OCI-M2 (cell line): Measurements from ENCODE around the gene ATAD5.
A peak's percentile ranks its signal among the peaks of the same experiment; 100 is the strongest.
"Not testable (repeated sequence)": the region's sequence is repeated elsewhere in the genome, so short reads cannot be mapped to it uniquely, and the experiment has no call there.

Source experiments
- DNase-seq: peaks from one replicate; lab custom pipeline; 2025; ENCODE audit not compliant: unreplicated experiment; lab: John Stamatoyannopoulos, UW

ATAD5 gene, protein sequence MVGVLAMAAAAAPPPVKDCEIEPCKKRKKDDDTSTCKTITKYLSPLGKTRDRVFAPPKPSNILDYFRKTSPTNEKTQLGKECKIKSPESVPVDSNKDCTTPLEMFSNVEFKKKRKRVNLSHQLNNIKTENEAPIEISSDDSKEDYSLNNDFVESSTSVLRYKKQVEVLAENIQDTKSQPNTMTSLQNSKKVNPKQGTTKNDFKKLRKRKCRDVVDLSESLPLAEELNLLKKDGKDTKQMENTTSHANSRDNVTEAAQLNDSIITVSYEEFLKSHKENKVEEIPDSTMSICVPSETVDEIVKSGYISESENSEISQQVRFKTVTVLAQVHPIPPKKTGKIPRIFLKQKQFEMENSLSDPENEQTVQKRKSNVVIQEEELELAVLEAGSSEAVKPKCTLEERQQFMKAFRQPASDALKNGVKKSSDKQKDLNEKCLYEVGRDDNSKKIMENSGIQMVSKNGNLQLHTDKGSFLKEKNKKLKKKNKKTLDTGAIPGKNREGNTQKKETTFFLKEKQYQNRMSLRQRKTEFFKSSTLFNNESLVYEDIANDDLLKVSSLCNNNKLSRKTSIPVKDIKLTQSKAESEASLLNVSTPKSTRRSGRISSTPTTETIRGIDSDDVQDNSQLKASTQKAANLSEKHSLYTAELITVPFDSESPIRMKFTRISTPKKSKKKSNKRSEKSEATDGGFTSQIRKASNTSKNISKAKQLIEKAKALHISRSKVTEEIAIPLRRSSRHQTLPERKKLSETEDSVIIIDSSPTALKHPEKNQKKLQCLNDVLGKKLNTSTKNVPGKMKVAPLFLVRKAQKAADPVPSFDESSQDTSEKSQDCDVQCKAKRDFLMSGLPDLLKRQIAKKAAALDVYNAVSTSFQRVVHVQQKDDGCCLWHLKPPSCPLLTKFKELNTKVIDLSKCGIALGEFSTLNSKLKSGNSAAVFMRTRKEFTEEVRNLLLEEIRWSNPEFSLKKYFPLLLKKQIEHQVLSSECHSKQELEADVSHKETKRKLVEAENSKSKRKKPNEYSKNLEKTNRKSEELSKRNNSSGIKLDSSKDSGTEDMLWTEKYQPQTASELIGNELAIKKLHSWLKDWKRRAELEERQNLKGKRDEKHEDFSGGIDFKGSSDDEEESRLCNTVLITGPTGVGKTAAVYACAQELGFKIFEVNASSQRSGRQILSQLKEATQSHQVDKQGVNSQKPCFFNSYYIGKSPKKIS (N-terminal part only)

DNA sequence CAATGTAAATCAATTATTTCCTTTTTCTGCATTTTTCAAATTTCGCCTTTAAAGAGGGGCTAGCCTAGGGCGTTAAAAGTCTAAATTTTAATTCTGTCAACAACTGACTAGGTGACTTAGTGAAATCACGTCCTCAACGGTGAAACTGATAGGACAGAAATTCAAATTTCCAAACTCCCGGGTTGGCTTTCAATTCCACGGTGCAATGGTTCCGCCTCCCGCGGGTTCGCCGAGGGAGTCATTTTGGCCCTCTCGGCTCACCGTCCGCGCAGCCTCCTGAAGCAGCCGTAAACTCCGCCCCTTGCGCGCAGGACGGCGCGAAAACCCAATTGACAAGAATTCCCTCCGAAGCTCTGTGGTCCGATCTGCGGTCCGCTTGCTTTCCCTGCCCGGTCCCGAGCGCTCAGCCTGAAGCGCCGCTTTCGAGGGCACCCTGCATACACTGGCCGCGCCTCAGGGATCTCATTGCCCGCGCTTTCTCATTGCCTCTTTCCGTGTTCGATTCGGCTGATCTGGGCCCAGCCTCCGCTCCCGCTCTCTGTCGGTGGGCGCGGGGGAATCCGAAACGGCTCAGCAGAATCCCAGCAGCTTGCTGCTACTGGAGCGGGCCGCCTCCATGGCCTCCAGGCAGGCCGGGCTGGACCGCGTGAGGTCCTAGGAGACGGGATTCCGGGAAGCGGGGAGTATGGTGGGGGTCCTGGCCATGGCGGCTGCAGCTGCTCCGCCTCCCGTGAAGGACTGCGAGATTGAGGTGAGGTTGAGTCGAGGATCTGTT lies at the start of gene ATAD5:
Gene ATAD5, plus strand, starts transcription at position 304 of the 775 bp plus-strand sequence. Its CDS starts 382 bp downstream, at position 686.
- DNase-seq: peak; percentile 32

- DNase-seq: no peak
Observed at GRCh38 chr17:30782206-30782605, 49.6 kb upstream of the ATAD5 start.

DNA sequence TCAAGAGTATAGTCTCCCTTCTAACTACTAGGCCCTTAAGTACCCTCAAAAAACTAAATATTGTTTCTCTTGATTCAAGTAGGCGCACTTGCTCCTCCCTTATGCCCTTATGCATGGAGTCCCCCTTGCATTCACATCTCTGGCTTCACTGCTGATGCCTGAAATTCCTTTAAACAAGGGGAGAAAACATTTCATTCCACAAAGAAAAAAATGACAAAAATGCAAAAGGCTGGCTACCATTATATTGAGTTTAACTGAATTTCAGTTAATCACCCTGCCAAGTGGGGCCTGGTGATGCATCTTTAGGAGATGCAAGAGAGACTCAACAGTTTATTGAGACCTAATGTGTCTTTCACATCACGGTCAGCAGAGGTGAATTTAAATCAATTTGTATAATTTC lies 42.8 kb upstream of the ATAD5 start:
- no peak for DNase-seq

DNA sequence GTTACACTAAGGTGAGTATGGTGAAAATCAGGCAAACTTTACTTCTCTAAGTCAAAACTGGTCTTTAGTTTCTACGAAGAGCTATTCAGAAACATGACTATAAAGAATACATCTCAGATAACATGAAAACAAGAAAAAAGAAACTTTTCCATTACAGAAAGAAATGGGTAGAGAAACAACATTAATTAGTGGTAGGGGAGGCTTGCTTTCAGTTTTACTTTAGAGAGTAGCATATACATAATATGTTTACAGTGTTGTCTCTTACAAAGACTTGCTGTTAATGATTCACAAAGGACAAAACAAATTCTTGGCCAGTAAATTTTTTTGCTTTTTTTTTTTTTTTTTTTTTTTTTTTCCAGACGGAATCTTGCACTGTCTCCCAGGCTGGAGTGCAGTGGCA lies 41.5 kb upstream of the ATAD5 start:
- no peak for DNase-seq

- no peak for DNase-seq
Observed at GRCh38 chr17:30793282-30793977, 38.3 kb upstream of the ATAD5 start.

- no peak for DNase-seq
Observed at GRCh38 chr17:30794372-30794771, 37.4 kb upstream of the ATAD5 start.

DNA sequence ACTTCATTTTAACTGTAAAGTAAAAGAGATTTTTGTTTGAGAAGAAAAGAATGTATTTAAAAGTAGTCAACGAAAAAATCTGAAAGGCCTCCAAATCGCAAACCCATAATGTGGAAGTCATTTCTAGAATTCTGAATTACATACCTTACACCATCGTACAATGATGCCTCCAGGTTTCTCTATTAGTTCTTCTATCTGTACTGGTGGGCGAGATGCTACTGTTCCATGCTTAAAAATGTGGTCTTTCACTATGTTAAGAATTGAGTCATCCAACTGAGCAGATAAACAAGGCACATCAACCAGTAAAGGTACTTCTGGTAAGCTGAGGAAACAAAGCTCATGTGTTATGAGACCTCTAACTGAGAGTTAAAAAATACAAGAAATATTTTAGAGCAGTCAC lies 35.8 kb upstream of the ATAD5 start:
- no peak for DNase-seq

DNA sequence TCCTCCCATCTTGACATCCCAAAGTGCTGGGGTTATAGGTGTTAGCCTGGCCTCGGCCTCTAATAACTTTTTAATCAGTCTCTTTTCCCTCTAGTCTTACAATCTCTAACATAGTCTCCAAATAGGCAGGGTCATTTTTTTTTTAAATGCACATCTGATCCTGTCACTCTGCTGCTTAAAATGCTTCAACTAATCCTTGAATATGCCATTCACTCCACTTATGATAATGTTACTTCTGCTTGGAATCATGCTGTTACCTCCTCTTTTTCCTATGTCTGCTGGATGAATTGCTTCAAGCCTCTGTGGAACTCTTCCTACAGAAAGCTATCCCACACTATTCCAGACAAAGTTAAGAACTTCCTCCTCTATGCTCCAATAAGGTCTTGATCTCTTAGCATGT lies 30.1 kb upstream of the ATAD5 start:
- no peak for DNase-seq

DNA sequence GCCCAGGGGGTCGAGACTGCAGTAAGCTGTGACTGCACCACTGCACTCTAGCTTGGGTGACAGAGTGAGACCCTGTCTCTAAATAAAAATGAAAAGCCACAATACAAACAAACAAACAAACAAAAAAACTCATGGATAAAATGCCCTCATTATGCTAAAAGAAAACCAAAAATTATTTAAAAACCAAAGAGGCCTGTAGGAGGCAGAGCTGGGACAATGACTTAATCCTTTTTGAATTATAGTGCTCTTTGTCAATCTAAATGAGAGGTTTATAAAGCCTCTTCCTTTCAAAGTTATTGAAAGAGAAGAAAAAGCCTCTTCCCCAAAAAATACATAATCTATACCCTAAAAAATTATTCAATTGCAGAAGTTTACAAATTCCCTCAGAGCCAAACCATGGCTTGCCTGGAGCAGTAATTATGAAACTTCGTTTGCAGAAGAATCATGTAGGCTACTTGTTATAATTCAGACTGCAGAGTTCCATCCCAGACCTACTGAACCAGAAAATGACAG lies 25.8 kb upstream of the ATAD5 start:
- no peak for DNase-seq

- DNase-seq: no peak
Observed at GRCh38 chr17:30807896-30808295, 23.9 kb upstream of the ATAD5 start.

GRCh38 chr17:30808785-30809286 lies 22.9 kb upstream of the ATAD5 start:
- no peak for DNase-seq

DNA sequence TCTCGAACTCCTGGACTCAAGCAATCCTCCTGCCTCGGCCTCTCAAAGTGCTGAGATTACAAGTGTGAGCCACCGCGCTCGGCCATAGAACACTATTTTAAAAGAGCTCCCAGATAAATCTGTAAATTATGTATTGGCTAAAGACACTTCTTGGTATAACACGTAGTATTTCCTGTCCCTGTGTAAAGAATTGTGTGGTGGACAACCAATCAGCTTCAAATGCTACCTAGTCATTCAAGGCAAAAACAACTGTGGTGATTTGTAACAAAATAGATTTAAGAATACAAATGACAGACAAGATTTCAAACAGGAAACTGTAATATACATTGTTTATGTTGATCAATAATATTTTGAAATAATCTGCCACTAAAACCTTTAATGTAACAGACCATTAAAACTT lies 21.9 kb upstream of the ATAD5 start:
- no peak for DNase-seq

GRCh38 chr17:30812218-30813177 lies 19.3 kb upstream of the ATAD5 start:
- DNase-seq: no peak

DNA sequence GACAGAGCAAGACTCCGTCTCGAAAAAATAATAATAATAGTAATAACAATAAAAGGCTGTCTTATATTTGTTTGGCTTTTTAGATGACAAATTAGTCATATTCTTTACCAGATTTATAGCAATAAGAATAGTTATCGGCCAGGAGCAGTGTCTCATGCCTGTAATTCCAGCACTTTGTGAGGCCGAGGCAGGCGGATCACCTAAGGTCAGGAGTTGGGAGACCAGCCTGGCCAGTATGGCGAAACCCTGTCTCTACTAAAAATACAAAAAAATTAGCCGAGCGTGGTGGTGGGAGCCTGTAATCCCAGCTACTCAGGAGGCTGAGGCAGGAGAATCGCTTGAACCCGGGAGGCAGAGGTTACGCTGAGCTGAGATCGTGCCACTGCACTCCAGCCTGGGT lies 17.5 kb upstream of the ATAD5 start:
- not testable (repeated sequence) for DNase-seq

DNA sequence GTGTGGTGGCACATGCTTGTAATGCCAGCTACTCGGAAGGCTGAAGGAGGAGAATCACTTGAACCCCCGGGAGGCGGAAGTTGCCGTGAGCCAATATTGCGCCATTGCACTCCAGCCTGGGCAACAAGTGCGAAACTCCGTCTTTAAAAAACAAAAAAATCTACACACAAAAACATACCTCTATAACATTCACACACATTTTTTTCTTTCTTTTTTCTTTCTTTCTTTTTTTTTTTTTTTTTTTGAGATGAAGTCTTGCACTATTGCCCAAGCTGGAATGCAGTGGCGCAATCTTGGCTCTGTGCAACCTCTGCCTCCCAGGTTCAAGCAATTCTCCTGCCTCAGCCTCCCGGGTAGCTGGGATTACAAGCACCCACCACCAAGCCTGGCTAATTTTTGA lies 16.9 kb upstream of the ATAD5 start:
- DNase-seq: not testable (repeated sequence)

DNA sequence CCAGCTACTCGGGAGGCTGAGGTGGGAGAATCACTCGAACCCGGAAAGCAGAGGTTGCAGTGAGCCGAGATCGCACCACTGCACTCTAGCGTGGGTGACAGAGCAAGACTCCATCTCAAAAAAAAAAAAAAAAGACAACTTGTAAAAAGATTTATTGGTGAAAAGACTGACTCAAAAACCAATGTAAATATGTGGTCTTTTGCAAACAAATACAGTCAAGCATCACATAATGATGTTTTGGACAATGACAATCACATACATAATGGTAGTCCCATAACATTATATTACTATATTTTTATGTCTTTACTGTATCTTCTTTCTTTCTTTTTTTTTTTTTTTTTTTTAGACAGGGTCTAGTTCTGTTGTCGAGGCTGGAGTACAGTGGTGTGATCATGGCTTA lies 15.6 kb upstream of the ATAD5 start:
- DNase-seq: no peak

DNA sequence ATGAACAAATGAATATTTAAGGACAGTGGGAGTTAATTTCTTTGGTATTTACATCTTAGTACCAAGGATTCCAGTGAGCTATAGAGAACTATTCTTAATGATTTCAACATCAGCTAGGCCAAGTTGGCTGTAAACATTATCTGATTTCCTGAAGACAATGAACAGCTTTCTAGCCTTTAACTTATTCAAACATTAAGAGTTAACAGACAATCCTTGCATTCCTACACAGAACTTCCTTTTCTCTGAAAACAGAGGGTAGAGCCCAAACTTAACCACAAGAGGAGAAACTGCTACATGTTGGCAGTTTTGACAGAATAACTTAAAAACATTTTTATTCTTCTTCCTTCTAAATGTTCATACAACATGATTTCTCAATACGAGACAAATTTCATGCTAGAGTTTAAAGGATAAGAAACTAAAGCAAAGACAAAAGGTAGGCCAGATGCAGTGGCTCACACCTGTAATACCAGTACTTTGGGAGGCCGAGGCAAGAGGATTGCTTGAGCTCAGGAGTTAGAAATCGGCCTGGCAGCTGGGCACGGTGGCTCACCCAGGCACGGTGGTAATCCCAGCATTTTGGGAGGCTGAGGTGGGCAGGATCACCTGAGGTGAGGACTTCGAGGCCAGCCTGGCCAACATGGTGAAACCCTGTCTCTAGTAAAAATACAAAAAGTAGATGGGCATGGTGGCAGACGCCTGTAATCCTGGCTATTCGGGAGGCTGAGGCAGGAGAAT lies 11.6 kb upstream of the ATAD5 start:
- no peak for DNase-seq
